NB4 (cell line): ENCODE data around the gene ARHGAP4.

Source experiments
- MYC ChIP-seq: IDR thresholded peaks from 2 replicates; pipeline ENCODE4 v1.6.1; 2011; ENCODE audit warnings: low read depth, low read length
- POLR2A ChIP-seq: IDR thresholded peaks from 2 replicates; pipeline ENCODE4 v1.6.1; 2011; ENCODE audit warnings: mild to moderate bottlenecking; ENCODE audit not compliant: insufficient read length; ENCODE audit errors: extremely low read depth
- TF ChIP-seq, protein P1 (sequence below): IDR thresholded peaks from one replicate; pipeline ENCODE4 v1.5.1; 2012; ENCODE audit warnings: low read depth, low read length

DNA sequence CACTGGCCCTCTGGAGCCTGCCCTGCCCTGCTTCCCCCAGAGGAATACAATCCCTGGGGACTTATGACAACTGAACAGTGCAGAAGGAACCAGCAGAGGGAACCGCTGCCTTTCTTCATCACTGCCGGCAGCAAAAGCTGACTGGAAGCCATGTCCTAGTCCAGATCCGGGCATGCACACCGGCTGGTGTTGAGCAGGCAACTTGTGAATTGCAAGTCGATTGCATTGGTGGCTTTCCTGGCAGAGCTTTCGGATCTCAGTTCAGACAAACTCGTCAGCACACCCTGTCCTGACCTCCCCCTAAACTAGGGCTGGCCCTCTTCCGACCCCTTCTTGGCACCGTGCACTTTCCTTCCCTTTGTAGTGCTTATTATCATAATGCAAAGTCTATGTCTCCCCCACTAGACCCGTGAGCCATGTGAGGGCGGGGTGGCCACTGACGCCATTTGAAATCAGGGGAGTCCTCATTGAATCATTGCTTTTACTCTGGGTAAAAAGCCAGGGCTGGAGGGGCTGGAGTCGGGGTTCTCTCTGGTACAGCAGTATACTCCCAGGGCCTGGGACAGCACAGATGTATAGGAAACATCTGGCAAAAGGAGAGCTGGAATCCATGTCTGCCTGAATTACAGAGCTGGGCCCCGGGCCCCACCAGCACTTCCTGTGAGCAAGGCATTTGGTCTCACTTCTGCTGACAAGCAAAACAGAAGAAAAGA, 1.8 kb downstream of the ARHGAP4 start:
- TF ChIP-seq, protein P1, sequence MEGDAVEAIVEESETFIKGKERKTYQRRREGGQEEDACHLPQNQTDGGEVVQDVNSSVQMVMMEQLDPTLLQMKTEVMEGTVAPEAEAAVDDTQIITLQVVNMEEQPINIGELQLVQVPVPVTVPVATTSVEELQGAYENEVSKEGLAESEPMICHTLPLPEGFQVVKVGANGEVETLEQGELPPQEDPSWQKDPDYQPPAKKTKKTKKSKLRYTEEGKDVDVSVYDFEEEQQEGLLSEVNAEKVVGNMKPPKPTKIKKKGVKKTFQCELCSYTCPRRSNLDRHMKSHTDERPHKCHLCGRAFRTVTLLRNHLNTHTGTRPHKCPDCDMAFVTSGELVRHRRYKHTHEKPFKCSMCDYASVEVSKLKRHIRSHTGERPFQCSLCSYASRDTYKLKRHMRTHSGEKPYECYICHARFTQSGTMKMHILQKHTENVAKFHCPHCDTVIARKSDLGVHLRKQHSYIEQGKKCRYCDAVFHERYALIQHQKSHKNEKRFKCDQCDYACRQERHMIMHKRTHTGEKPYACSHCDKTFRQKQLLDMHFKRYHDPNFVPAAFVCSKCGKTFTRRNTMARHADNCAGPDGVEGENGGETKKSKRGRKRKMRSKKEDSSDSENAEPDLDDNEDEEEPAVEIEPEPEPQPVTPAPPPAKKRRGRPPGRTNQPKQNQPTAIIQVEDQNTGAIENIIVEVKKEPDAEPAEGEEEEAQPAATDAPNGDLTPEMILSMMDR = peak; percentile 42
- TF ChIP-seq POLR2A (no peak), MYC (no peak)
